ENCODE measurements around the gene YY1AP1.
"Not testable (repeated sequence)": the region's sequence is repeated elsewhere in the genome, so short reads cannot be mapped to it uniquely, and the experiment has no call there.

Gene YY1AP1

DNA sequence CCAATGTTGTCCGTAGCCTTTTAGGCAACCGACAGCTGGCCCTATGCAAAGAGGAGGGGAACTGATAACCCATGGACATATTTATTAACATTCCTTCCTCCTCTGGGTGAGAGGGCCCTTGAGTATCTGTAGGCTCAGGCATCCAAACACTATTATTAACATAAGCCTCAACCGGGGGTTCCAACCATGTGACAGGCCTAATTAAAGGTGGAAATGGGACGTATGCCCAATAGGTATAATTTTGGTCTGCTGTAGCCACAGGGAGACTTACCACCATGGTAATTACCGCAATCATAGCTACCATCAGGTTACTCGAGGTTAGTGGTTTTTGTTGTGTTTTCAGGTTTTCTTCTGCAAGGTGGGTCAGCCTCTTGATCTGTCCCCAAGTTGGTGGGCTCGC is 5.6 kb upstream of the YY1AP1 start:
- no peak for DNase-seq

DNA sequence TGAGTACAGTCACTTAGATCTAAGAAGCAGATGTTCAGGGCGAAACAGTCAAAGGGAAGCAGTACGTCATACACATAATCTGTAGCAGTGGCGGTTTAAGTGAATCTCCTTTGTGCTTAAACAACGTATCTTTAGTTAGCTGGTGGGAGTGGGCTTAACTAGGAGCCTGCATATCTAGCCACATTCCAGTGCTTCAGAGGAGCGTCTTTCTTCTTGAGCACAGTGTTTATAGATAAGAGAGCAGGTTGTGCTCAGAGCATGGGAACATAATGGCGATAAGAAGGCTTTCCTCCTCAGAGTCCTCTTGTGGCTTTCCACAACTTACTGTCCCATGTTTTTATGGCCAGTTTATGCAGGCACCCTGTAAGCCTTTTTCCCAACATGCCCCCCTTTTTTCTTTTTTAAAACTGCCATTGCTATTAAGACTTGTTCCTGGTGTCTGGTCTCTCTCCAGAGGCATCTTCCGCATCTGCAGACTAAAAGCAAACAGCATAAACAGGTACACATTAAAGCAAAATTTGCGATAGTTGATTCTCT is 3.5 kb upstream of the YY1AP1 start:
- DNase-seq: no peak

DNA sequence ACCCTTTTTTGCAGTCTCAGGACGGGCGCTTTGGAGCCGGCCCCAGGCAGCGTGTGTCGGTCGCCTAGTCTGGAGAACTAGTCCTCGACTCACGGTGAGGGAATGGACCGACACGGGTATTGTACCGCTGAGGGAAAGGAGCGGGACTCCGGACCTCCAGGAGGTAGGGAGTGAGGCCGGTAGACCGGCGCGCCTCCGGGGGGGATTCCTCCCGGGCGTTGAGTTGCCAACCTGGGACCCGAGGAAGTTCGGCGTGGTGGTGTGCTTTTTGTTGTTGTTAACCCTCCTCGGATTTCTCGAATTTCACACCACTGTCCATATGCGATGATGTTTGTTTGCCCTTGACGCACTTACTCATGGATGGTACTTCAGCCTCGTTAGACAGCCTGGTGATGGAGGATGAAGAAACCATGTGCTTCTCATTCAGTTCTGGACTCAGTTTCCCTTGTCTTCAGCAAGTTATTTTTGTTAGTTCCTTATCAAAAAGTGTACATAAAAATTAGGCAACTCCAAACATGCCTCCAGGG is 570 bp upstream of the YY1AP1 start, which contains the start of gene DAP3:
Gene DAP3 (plus strand): TSS at position 11 of the 527 bp plus-strand sequence. CDS start 20,689 bp downstream, outside the sequence.
- DNase-seq: not testable (repeated sequence)

DNA sequence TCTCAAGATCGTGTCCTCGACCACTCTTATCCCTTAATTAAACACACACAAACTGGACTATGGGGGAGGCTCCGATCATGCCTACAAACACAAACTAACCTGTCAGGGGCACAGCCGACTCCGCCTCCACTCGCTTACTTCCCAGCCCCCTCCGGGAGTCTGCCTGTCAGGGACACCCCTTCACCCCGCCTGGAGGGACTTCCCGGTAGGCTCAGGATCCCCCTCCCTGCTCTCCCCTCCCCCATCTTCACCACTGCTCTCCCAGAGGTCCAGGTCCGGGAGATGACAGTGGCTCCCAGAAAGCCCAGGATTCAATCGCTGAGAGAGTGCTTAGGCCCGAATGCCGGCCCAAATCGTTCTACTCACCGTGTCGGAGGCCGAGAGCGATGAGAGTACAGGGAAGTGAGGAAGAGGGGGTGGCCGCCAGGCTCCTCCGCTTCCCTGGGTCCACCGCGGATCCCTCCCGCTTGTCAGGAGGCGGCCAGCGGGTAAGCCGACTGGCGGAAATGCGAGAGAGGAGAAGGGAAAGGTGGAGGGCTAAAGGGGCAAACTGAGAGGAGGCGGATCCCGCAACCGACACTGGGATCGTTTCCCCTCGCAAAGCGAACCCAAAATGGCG is 760 bp downstream of the YY1AP1 start:
- DNase-seq: not testable (repeated sequence)

DNA sequence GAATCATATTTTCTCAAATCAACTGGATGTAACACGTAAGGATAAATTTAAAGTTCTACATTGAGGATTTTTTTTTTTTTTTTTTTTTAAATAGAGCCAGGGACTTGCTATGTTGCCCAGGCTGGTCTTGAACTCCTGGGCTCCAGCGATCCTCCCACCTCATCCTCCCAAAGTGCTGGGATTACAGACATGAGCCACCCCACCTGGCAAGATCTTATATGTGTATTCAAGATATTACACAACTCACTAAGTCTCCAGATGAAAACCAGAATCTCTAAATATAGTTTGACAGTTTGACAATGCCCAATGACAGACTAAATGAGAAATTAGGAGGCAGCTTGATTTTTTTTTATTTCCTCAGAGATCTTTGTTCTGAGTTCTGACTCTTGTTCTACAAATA is 6.8 kb downstream of the YY1AP1 start:
- no peak for DNase-seq

GRCh38 chr1:155680531-155680930 is 8.0 kb downstream of the YY1AP1 start:
- DNase-seq: no peak

GRCh38 chr1:155678992-155679391 is 9.6 kb downstream of the YY1AP1 start:
- DNase-seq: not testable (repeated sequence)

DNA sequence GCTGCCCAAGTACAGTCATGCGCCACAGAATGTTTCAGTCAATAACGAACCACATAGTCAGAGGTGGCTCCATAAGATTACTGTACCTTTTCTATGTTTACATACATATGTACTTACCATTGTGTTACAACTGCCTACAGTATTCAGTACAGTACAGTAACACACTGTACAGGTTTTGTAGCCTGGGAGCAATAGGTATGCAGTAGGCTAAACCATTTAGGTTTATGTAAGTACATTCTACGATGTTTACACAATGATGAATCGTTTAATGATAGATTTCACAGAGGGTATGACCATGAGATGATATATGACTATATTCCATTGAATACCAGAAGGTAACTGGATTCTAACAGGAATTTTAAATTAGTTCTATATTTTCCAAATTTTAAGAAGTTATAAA is 10.5 kb downstream of the YY1AP1 start:
- DNase-seq: no peak

DNA sequence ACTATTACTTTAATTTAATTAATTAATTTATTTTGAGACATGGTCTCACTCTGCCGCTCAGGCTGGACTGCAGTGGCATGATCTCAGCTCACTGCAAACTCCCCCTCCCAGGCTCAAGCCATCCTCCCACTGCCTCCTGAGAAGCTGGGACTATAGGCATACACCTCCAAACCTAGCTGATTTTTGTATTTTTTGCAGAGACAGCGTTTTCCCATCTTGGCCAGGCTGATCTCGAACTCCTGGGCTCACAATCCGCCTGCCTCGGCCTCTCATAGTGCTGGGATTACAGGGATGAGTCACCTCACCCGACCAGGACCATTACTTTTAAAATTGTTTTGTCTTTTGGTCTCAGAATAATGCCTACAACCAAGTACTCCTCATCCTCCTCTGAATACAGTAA is 15.6 kb downstream of the YY1AP1 start:
- DNase-seq: no peak

DNA sequence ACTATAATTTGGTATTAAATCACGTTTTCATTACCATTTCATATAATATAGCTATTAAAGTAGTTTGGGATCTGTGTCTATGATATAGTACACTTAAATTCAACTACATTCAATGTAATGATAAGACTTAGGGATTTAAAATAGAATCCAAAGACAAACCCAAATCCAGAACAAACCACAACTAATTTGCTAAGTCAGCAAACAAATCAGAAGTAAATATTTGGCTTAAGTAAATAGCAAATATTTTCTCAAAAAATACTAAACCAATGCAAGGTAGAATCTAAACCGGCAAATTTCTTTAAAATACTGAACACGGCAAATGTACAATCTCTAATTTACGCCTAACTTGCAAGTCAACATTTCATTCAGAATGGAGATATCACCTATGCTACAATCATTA is 16.8 kb downstream of the YY1AP1 start:
- DNase-seq: no peak

- no peak for DNase-seq
Observed at GRCh38 chr1:155669233-155670162, 19.1 kb downstream of the YY1AP1 start.

DNA sequence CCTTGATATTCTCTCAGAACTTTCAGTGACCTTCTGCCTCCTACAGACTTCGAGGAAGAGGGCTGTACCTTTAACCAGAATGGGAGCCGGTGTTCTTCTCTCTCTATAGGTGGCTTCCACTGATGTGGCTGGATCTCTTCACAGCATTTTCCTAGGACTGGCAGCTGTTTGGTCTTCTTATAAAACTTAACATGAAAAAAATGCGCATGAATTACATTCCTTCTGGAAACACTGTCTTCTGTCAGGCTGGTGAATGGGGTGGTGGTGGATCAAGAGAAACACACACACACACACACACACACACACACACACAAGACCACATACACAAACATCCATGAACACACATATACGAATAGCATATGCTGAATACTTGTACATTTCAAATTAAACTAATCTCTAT is 27.3 kb downstream of the YY1AP1 start:
- DNase-seq: not testable (repeated sequence)

DNA sequence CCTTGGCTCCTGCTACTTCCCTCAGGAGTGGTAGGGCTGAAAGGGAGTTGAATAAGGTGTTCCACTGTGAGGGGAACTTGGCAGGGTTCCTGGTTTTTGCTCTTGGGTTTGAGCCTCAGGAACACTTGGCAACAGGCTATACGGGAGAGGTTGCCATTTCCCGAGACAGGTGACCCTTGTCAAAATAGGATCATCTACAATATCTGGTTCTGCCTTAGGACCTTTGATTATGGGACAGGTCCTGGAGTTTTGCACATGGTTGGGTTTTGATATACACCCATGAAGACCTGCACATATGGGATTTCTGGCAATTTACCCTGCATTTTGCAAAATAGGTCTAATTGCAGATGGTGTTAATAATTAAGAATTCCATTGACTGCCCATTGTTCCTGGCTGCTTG is 31.1 kb downstream of the YY1AP1 start:
- no peak for DNase-seq

DNA sequence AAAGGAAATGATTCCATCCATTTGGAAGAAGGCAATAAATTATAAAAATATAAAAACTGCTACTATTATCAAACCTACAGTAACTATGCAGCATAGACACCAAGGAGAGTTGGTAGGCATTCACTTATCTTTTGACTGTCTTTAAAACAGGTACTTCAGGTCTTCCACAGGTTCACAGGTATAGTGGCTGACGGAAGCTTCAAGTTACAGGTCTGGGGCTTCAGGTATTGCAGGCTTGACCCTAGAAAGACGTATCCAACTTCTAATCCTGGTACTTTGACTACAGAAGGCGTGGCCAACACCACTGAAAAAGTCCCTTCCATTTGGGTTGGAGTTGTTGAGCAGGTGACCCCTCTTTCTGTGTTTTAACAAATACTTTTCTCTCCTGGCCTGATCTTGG is 35.6 kb downstream of the YY1AP1 start:
- no peak for DNase-seq

DNA sequence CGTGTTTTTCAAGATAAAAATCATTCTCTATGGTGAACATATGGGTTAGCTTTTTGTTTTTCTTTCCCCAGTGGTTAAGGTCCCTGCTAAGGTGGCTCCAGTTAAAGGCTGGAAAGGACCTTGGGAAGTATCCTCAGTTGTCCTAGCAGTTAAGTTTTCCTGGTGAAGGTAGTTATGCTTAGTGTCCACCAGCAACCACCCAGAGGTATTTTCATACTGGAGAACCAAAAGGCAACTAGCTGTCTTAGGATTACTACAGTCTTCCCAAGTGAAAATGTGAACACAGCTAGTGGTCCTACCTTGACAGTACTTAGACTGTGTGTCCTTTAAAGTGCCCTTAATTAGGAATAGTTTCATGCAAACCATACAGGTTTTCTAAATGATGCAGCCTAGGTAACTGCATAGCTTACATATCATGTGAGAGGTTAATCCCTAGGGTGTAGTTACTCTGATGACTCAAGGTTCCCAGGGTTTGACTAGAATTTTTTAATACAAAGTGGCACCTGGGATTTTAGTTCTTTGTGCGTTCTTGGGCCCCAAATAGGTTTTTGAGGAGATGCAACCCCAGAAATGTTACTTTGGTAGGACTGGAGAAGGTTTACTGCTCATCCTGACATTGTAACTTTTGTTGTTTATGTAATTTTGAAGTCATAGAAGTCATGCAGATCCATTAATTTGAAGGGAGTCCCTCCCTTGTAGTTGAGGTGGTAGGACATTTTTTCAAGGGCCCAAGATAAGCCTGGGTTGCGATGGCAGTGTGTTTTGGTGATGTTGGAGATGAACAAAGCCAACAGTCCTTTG is 36.5 kb downstream of the YY1AP1 start:
- DNase-seq: no peak

GRCh38 chr1:155650231-155650757 is 38.3 kb downstream of the YY1AP1 start:
- DNase-seq: no peak

DNA sequence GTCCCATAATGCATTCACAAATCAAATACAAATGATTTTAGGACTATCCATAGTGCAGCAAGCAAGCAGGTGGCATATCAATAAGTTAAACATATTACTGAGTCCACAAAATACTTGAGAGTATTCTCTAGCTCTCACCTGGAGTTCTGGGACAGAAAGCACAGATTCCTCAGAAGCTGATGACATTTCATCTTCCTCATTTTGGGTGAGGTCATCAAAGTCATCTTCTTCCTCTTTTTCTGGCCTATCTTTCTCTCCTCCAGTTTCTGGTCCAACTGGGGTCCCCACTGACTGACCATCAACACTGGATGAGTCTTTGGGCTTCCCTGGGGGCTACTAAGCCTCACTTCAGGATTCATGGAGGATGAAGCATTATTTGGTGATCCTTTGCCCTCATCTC is 38.9 kb downstream of the YY1AP1 start:
- no peak for DNase-seq

GRCh38 chr1:155648207-155649147 is 40.1 kb downstream of the YY1AP1 start:
- DNase-seq: no peak

GRCh38 chr1:155646307-155646706 is 42.3 kb downstream of the YY1AP1 start:
- DNase-seq: no peak

DNA sequence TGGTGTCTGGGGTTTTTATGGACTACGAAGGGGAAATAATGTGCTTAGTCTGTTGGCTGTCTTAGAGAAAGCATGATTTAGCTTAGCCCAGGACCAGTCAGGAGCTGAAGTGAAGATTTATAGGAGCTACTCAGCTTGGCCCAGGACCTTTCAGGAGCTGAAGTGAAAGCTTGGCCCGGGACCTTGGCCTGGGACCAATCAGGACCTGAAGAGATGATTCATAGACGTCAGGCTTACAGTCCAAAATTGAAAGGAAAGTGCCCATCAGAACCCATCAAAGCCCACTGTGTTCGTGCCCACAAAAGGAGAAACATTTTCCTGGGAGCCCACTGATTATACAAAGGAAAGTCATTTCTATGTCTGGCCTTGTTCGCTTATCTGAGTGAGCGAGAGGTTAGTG is 42.9 kb downstream of the YY1AP1 start:
- DNase-seq: no peak

- DNase-seq: no peak
Observed at GRCh38 chr1:155645034-155645598, 43.5 kb downstream of the YY1AP1 start.

Data from NCI-H1417 treated with DMSO at 0.1 percent for 48 hours (cell line).